Astrocyte (in vitro differentiated cells and primary cell): ENCODE results near the gene TEX19. TPM values are rescaled to one million over a fixed set of nuclear protein-coding genes. Genes with fewer than 3 reads are reported as not detected.
A peak's percentile ranks its signal among the peaks of the same experiment; 100 is the strongest.

ENCODE experiments used
- DNase-seq: peaks from one replicate; pipeline ENCODE4 v3.0.0-alpha.2; 2010; ENCODE audit warnings: low read depth
- FAIRE-seq: peaks from 2 replicates; lab custom pipeline; 2011; peaks lifted over from hg19 to GRCh38; lab: Jason Lieb, UNC
- H2AFZ ChIP-seq: 2 replicates; pipeline ENCODE4 v1.6.0; 2012; ENCODE audit warnings: low read depth, low read length, inconsistent platforms
- H3K27ac ChIP-seq: 2 replicates; pipeline ENCODE4 v1.5.1; 2011; ENCODE audit warnings: low read depth, low read length, inconsistent platforms
- H3K27me3 ChIP-seq: 2 replicates; pipeline ENCODE4 v1.6.0; 2011; ENCODE audit warnings: low read length, inconsistent platforms; ENCODE audit not compliant: insufficient read depth
- H3K36me3 ChIP-seq: 2 replicates; pipeline ENCODE4 v1.5.1; 2011; ENCODE audit warnings: low read length, inconsistent platforms; ENCODE audit not compliant: insufficient read depth
- H3K4me1 ChIP-seq: 2 replicates; pipeline ENCODE4 v1.5.1; 2011; ENCODE audit warnings: low read length, inconsistent platforms; ENCODE audit not compliant: insufficient read depth
- H3K4me2 ChIP-seq: 2 replicates; pipeline ENCODE4 v1.6.0; 2012; ENCODE audit warnings: low read length, inconsistent platforms
- H3K4me3 ChIP-seq: 2 replicates; pipeline ENCODE4 v1.5.1; 2011; ENCODE audit warnings: low read depth, mild to moderate bottlenecking, low read length, inconsistent platforms; ENCODE audit not compliant: insufficient read depth
- H3K79me2 ChIP-seq: 2 replicates; pipeline ENCODE4 v1.6.0; 2012; ENCODE audit warnings: mild to moderate bottlenecking, low read length, inconsistent platforms; ENCODE audit not compliant: insufficient read depth
- H3K9ac ChIP-seq: 2 replicates; pipeline ENCODE4 v1.6.0; 2012; ENCODE audit warnings: mild to moderate bottlenecking, low read length, inconsistent platforms
- H3K9me3 ChIP-seq: 2 replicates; pipeline ENCODE4 v1.5.1; 2012; ENCODE audit warnings: low read depth, mild to moderate bottlenecking, low read length, inconsistent platforms; ENCODE audit not compliant: insufficient read depth
- H4K20me1 ChIP-seq: 2 replicates; pipeline ENCODE4 v1.6.0; 2012; ENCODE audit warnings: low read length, inconsistent platforms; ENCODE audit not compliant: insufficient read depth
- H3K27ac Mint-ChIP-seq: one replicate; pipeline ENCODE4 v1.8.0; 2021; ENCODE audit warnings: mild to moderate bottlenecking, mixed read lengths; ENCODE audit not compliant: unreplicated experiment
- H3K27me3 Mint-ChIP-seq: one replicate; pipeline ENCODE4 v1.8.0; 2021; ENCODE audit warnings: low read depth, mixed read lengths; ENCODE audit not compliant: unreplicated experiment
- H3K36me3 Mint-ChIP-seq: one replicate; pipeline ENCODE4 v1.8.0; 2021; ENCODE audit warnings: low read depth, mixed read lengths; ENCODE audit not compliant: unreplicated experiment
- H3K4me1 Mint-ChIP-seq: one replicate; pipeline ENCODE4 v1.8.0; 2021; ENCODE audit warnings: low read depth, mixed read lengths; ENCODE audit not compliant: unreplicated experiment
- H3K4me3 Mint-ChIP-seq: one replicate; pipeline ENCODE4 v1.8.0; 2021; ENCODE audit warnings: mild to moderate bottlenecking, moderate library complexity, mixed read lengths; ENCODE audit not compliant: unreplicated experiment
- H3K9me3 Mint-ChIP-seq: one replicate; pipeline ENCODE4 v1.8.0; 2021; ENCODE audit warnings: mild to moderate bottlenecking, mixed read lengths; ENCODE audit not compliant: unreplicated experiment
- CTCF ChIP-seq: IDR thresholded peaks from 2 replicates; pipeline ENCODE4 v1.5.1; 2011; ENCODE audit warnings: low read depth, mild to moderate bottlenecking, inconsistent platforms, low read length, moderate library complexity; ENCODE audit not compliant: insufficient read depth
- EZH2 ChIP-seq: IDR thresholded peaks from 2 replicates; pipeline ENCODE4 v1.6.1; 2012; ENCODE audit warnings: mild to moderate bottlenecking, low read length, inconsistent platforms; ENCODE audit not compliant: insufficient read depth
- total RNA-seq: library from RNA; stranded (reverse); gene quantifications from 2 replicates; pipeline ENCODE4 v1.2.1, GENCODE V29; 2021

The TEX19 gene
- total RNA-seq, 1 donor from 2014 or later, result not detected

- FAIRE-seq (no peak), DNase-seq (no peak)
- H4K20me1 ChIP-seq, result no peaks in the 10 kb centered on the region
- H3K4me3 ChIP-seq, result no peak overlapping the region
- H3K27me3 ChIP-seq, result peaks cover 11% of the 10 kb centered on the region
- no peaks in the 10 kb centered on the region for H3K36me3 Mint-ChIP-seq
- no peaks in the 10 kb centered on the region for H3K9me3 Mint-ChIP-seq
- no peak overlapping the region for H3K9ac ChIP-seq
- H3K4me1 Mint-ChIP-seq, result peaks cover 4% of the 10 kb centered on the region
- no peak overlapping the region for H2AFZ ChIP-seq
- peaks cover 10% of the 10 kb centered on the region for H3K9me3 ChIP-seq
- peak overlapping the region; percentile 38 for H3K4me2 ChIP-seq
- no peak overlapping the region for H3K27ac ChIP-seq
- H3K79me2 ChIP-seq, result no peaks in the 10 kb centered on the region
- H3K36me3 ChIP-seq, result no peaks in the 10 kb centered on the region
- peaks cover 23% of the 10 kb centered on the region for H3K27me3 Mint-ChIP-seq
- no peak overlapping the region for H3K27ac Mint-ChIP-seq
- no peak for TF ChIP-seq EZH2
- no peak for TF ChIP-seq CTCF
- no peak overlapping the region for H3K4me3 Mint-ChIP-seq
- H3K4me1 ChIP-seq, result no peaks in the 10 kb centered on the region
Observed at GRCh38 chr17:82320956-82321927, 37.8 kb upstream of the TEX19 start.

- Mint-ChIP-seq H3K27ac (no peak overlapping the region), H3K36me3 (no peaks in the 10 kb centered on the region), H3K4me1 (peaks cover 4% of the 10 kb centered on the region), H3K9me3 (no peaks in the 10 kb centered on the region), H3K4me3 (no peak overlapping the region), H3K27me3 (peaks cover 19% of the 10 kb centered on the region)
- no peak overlapping the region for H3K4me2 ChIP-seq
- H3K36me3 ChIP-seq, result no peaks in the 10 kb centered on the region
- peaks cover 10% of the 10 kb centered on the region for H3K9me3 ChIP-seq
- no peak for DNase-seq
- H2AFZ ChIP-seq, result no peak overlapping the region
- no peak for FAIRE-seq
- TF ChIP-seq EZH2 (no peak), CTCF (no peak)
- peaks cover 8% of the 10 kb centered on the region for H3K27me3 ChIP-seq
- no peak overlapping the region for H3K9ac ChIP-seq
- H3K4me1 ChIP-seq, result no peaks in the 10 kb centered on the region
- H3K4me3 ChIP-seq, result no peak overlapping the region
- no peak overlapping the region for H3K27ac ChIP-seq
- no peaks in the 10 kb centered on the region for H3K79me2 ChIP-seq
- H4K20me1 ChIP-seq, result no peaks in the 10 kb centered on the region
Observed at GRCh38 chr17:82321947-82322466, 37.0 kb upstream of the TEX19 start.
